HG03469 (cell line): ENCODE results near the gene WARS2.
"Not testable (repeated sequence)": the region's sequence is repeated elsewhere in the genome, so short reads cannot be mapped to it uniquely, and the experiment has no call there.

Experiments
- ATAC-seq: cut with Tn5 transposase; IDR thresholded peaks from one replicate; pipeline ENCODE4 v1.9.1; 2021; ENCODE audit warnings: mild to moderate bottlenecking, moderate library complexity, moderate number of reproducible peaks; ENCODE audit not compliant: unreplicated experiment

Gene WARS2

DNA sequence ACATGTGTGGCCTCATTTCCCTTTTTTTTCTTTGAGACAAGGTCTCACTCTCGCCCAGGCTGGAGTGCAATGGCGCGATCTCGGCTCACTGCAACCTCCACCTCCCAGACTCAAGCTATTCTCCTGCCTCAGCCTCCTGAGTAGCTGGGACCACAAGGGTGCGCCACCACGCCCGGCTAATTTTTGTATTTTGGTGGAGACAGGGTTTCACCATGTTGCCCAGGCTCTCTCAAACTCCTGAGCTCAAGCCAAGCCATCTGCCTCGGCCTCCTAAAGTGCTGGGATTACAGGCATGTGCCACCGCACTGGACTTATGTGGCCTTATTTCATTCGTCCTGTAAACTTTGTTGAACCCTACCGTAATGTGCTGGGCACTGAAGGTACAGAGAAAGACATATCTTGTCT, 569 bp upstream of the WARS2 start:
- ATAC-seq, result no peak

DNA sequence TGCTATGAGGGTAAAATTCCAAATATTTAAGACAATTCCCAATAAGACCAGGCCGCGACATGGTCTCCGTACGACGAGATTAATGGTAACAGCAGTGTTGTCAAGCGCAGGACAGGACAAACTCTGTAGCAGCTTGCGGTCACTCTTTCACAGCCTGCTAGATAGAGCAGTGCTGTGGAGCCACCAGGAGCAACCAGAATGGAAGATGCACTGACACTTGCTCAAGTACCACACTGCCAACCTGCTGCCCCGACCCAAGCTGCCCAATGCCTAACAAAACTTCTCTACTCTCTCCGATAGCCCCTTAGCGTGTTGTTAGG, 636 bp downstream of the WARS2 start:
- ATAC-seq, result peak; percentile 15

DNA sequence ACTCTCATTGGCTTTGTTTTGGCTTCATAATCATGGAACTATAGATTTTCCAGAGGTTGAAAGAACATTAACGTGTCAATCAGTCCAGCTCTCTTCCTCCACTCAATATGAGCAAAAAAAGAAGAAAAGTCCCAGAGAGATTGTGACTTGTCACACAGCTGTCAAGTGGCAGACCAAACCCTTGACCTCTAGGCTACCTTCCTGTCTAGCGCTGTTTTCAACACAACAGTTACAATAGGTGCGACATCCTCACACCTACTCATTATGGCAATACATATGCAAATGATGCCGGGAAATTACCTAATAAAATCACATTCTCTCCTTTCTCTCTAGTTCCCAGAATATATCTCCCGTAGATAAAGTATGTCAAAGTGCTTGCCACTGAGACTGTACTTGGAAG, 1.1 kb downstream of the WARS2 start:
- ATAC-seq, result peak; percentile 26

GRCh38 chr1:119136401-119136800, 4.1 kb downstream of the WARS2 start:
- no peak for ATAC-seq

DNA sequence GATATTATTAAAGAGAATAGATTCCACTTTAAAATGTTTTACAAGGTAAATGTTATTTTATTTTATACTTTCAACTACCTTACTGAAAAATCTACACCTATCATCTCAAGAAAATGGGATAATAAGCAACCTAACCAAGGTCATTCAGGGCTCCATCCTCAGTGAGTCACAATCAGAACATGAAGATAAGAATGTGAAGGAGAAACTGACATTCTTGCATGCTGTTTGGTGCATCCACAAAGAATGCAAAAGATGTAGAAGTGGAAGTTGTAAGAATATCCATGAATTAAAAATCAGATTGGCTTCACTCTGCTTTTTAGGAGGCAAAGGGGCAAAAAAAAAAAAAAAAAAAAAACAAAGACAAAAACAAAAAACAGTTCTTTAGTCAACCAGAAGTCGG, 6.5 kb downstream of the WARS2 start:
- ATAC-seq, result no peak

DNA sequence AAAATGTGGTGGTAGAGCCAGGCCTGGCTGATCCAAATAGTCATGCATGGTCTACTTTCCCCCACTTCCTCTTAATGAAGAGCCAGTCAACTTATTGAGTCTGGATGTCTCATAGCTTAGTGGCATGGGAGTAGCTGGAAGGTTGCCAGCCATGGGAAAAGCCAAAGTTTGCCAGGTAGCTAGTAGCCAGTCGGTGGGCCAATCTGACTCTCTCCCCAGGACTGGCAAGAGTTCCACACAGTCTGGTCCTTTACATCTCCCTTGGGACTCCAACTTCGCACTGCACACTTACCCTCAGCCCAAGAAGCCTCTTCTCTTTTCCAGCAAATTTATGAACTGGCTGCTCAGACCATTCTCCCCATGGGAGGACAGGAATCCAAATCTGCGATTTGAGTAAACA, 8.3 kb downstream of the WARS2 start:
- no peak for ATAC-seq

DNA sequence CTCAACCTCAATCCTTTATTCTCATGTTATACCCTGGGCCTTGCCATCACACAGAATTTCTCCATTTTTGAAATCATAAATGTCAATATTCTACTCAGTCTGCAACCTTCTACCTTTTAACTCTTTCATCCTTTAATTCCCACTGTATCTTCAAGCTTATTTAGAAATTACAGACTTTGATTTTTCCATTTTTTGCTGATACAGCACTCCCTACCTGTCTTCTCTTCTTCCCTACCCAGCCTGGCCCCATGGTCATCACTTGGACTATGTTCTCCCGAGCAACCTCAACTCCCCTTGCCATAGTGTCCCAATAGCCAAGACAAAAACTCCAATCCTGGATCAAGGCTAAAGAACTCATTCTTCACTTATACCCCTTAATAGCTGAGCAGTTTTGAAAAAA, 14.6 kb downstream of the WARS2 start:
- no peak for ATAC-seq

- no peak for ATAC-seq
Observed at GRCh38 chr1:119124764-119125163, 15.7 kb downstream of the WARS2 start.

GRCh38 chr1:119121872-119122271, 18.6 kb downstream of the WARS2 start:
- not testable (repeated sequence) for ATAC-seq

- no peak for ATAC-seq
Observed at GRCh38 chr1:119116725-119117124, 23.7 kb downstream of the WARS2 start.

GRCh38 chr1:119115736-119116135, 24.7 kb downstream of the WARS2 start:
- no peak for ATAC-seq

GRCh38 chr1:119115311-119115710, 25.1 kb downstream of the WARS2 start:
- no peak for ATAC-seq

GRCh38 chr1:119114786-119115185, 25.7 kb downstream of the WARS2 start:
- no peak for ATAC-seq

GRCh38 chr1:119112791-119113190, 27.7 kb downstream of the WARS2 start:
- no peak for ATAC-seq

DNA sequence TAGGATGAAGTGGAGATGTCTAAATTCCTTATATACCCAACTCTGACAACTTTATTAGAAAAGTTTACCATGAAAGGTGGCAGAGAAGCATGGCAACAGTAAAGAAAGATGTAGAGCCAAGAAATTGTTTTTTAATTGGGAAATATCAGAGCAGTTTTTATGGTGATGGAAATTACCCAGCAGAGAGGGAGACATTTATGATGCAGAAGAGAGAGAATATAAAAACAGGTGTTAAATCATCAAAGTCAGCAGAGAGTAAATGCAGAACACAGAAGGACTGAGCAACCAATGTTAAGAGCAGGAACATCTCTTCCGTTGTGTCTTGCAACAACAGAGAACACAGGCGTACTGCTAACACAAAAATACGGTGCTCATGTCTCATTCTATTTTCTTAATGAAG, 28.2 kb downstream of the WARS2 start:
- ATAC-seq, result no peak

DNA sequence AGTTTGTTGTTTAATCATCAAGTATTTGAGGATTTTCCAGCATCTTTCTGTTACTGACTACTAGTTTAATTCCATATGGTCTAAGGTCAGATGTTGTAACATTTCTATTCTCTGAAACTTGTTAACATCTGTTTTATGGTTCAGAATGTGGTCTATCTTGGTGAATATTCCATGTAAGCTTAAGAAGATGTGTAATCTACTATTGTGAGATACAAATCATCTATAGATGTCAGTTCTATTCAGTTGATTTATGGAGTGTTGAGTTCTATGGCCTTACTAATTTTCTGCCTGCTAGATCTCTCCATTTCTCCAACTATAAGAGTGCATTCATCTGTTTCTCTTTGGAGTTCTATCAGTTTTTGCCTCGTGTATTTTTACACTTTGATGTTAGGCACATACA, 31.5 kb downstream of the WARS2 start:
- ATAC-seq, result no peak

- no peak for ATAC-seq
Observed at GRCh38 chr1:119103764-119104163, 36.7 kb downstream of the WARS2 start.

DNA sequence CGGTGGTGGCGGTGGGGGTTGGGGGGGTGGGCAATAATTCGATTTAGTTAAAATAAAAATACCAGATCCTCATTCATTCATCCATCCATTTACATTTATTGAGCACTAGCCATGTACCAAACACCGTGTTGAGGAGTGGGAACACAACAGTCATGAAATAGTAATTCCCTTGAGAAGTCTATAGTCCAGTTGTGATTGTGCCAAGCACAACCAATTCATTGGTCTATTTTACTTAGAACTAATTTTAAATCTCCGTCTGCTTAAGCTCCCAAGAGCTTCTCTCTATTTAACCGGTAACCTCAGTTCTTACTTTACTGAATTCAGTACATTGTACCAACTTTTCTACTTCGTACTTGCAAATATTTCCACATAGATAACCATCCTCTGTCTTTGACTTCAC, 38.4 kb downstream of the WARS2 start:
- no peak for ATAC-seq

- ATAC-seq, result no peak
Observed at GRCh38 chr1:119101563-119101962, 38.9 kb downstream of the WARS2 start.

GRCh38 chr1:119099775-119100174, 40.7 kb downstream of the WARS2 start:
- no peak for ATAC-seq

- ATAC-seq, result no peak
Observed at GRCh38 chr1:119097380-119097779, 43.1 kb downstream of the WARS2 start.

GRCh38 chr1:119093721-119094120, 46.7 kb downstream of the WARS2 start:
- no peak for ATAC-seq

- ATAC-seq, result no peak
Observed at GRCh38 chr1:119091618-119092017, 48.8 kb downstream of the WARS2 start.

- no peak for ATAC-seq
Observed at GRCh38 chr1:119090250-119090649, 50.2 kb downstream of the WARS2 start.
